Activated naive CD4-positive, alpha-beta T cell treated with anti-CD3 and anti-CD28 coated beads for 36 hours (primary cell): ENCODE measurements around the gene ZBTB9. TPM values are rescaled to one million over a fixed set of nuclear protein-coding genes. Genes with fewer than 3 reads are reported as not detected.
A peak's percentile ranks its signal among the peaks of the same experiment; 100 is the strongest.

ENCODE experiments used
- CTCF ChIA-PET: fragments of 350-600 bp; sonication (Branson Sonifier 250); formaldehyde crosslinking; loops from one replicate; lab custom pipeline; 2021; ENCODE audit warnings: antibody characterized with exemption; lab: Charles Lee
- DNase-seq: peaks from one replicate; pipeline ENCODE4 v3.0.0-alpha.2; 2020
- H3K27ac Mint-ChIP-seq: one replicate; pipeline ENCODE4 v1.8.0; 2021; ENCODE audit warnings: mild to moderate bottlenecking, mixed read lengths
- H3K27me3 Mint-ChIP-seq: one replicate; pipeline ENCODE4 v1.8.0; 2021; ENCODE audit warnings: low read depth, mixed read lengths
- H3K36me3 Mint-ChIP-seq: one replicate; pipeline ENCODE4 v1.8.0; 2021; ENCODE audit warnings: low read depth, mixed read lengths
- H3K4me1 Mint-ChIP-seq: one replicate; pipeline ENCODE4 v1.8.0; 2021; ENCODE audit warnings: low read depth, mixed read lengths
- H3K4me3 Mint-ChIP-seq: one replicate; pipeline ENCODE4 v1.8.0; 2021; ENCODE audit warnings: mild to moderate bottlenecking, moderate library complexity, mixed read lengths
- H3K9me3 Mint-ChIP-seq: one replicate; pipeline ENCODE4 v1.8.0; 2021; ENCODE audit warnings: mixed read lengths
- intact Hi-C: fragments of 100-400 bp; cut with micrococcal nuclease; formaldehyde crosslinking; loops from one replicate; pipeline ENCODE4 v1.15.1; 2023
- total RNA-seq, 2 experiments: library from RNA; stranded (reverse); gene quantifications; one replicate each; pipeline ENCODE4 v1.2.3, GENCODE V29; 2021

ZBTB9 gene
- total RNA-seq, 2 experiments from 2014 or later: 5.0 to 6.5 TPM

DNA sequence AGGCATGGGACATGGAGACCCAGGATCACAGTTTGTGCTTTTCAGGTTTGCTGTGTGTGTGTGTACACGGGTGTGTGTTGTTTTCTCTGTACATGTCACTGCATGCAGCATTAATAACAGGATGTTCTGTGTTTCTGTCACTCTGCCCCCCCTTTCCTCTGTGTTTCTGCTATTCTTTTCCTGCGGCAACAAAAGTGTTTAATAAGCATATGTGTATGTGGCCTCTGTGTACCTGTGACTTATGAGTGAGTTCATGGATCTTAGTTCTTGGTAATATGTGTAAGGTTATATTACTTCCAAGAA, 24.7 kb upstream of the ZBTB9 start:
- Mint-ChIP-seq H3K4me1 (peaks cover 68% of the 10 kb centered on the region), H3K27me3 (no peaks in the 10 kb centered on the region), H3K9me3 (no peaks in the 10 kb centered on the region), H3K36me3 (peaks cover 7% of the 10 kb centered on the region), H3K27ac (peak overlapping the region; percentile 82), H3K4me3 (peak overlapping the region; percentile 82)
- intact Hi-C loops: loop anchor here (2.0 to 5.0 kb wide), 3 partner anchors 13 to 263 kb away; no protein-coding TSS in a partner anchor
- DNase-seq: no peak
- CTCF ChIA-PET: interaction anchor here (1.2 to 2.2 kb wide), 3 partner anchors 14 to 160 kb away, joined by 3 to 7 read pairs (median 4); no protein-coding TSS in a partner anchor

DNA sequence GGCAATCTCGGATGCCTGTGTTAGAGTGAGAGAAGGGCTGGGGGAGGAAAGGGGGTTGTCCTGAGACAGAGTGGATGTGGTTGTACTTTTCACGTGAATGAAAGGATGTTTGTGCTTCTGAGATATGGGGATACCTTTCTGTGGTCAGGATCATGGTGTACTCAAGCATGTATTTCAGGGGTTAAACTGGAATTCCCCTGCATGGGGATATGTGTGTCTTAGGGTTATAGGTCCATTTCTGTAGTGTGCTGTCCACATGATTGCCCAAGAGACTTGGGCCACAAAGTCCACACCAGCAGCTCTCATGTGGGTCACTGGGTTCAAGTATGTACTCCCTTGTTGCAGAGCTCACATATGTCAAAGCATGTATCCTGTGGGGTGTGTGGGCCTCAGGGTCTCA, 24.0 kb upstream of the ZBTB9 start:
- Mint-ChIP-seq H3K4me3 (peak overlapping the region; percentile 67), H3K27me3 (no peaks in the 10 kb centered on the region), H3K27ac (peak overlapping the region; percentile 64), H3K4me1 (peaks cover 62% of the 10 kb centered on the region), H3K36me3 (peaks cover 9% of the 10 kb centered on the region), H3K9me3 (no peaks in the 10 kb centered on the region)
- CTCF ChIA-PET: interaction anchor here (0.6 to 2.2 kb wide), 3 partner anchors 11 to 159 kb away, joined by 3 to 7 read pairs (median 3); no protein-coding TSS in a partner anchor
- DNase-seq: no peak
- intact Hi-C loops: loop anchor here (2.0 kb wide), 2 partner anchors 14 to 140 kb away; no protein-coding TSS in a partner anchor

DNA sequence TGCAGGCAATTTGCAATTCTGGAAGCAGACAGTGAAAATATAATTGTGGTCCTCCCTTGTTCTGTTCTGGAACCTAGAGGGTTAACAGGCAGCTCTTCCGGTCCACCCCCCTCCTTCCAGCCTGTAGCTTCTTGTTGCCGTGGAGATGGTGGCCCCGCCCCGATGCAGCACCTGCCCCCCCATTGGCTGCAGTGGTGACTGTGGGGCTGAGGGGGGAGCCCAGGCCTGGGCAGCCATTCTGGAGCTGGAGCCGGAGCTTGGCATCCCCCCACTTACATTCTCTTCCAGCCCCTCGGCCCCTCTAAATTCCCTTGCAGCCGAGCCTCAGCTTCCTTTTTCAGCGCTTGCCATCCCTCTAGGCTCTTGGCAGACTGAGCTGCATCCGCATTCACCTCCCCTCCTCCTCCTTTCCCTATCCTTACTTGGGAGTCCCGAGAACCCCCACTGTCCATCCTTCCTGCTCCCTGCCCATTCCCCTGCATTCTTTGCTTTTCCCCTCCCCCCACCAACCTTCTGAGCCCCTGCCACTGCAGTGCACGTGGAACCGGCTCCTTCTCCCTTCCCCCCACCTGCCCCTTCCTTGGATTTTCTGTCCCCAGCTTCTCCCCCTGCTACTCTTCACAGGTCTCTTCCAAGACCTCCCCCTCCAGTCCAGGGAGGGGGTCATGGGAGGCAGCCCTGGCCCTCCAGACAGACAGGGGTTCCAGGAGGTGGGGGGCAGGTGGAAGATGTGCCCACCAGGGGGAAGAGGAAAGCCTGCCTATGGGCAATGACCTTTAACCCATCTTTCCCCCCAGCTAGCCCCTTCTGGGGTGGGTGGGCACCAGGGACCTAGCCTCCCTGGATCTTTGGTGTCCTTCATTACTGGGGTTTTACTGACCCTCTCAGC, 23.1 kb upstream of the ZBTB9 start:
- intact Hi-C loops: loop anchor here (1.0 to 2.0 kb wide), 3 partner anchors 14 to 140 kb away; partner anchors contain the start of gene ZBTB9
- peak overlapping the region; percentile 67 for H3K4me3 Mint-ChIP-seq
- H3K9me3 Mint-ChIP-seq: no peaks in the 10 kb centered on the region
- CTCF ChIA-PET: interaction anchor here (0.5 to 2.2 kb wide), 5 partner anchors 12 to 118 kb away, joined by 3 to 7 read pairs (median 3); partner anchors contain the start of genes CUTA and TAPBP
- peaks cover 13% of the 10 kb centered on the region for H3K36me3 Mint-ChIP-seq
- H3K27ac Mint-ChIP-seq: peak overlapping the region; percentile 64
- peaks cover 60% of the 10 kb centered on the region for H3K4me1 Mint-ChIP-seq
- no peaks in the 10 kb centered on the region for H3K27me3 Mint-ChIP-seq
- DNase-seq: peak; percentile 86

- H3K27me3 Mint-ChIP-seq: no peaks in the 10 kb centered on the region
- H3K36me3 Mint-ChIP-seq: peaks cover 15% of the 10 kb centered on the region
- no peak for DNase-seq
- peaks cover 55% of the 10 kb centered on the region for H3K4me1 Mint-ChIP-seq
- no peak overlapping the region for H3K27ac Mint-ChIP-seq
- H3K4me3 Mint-ChIP-seq: peak overlapping the region; percentile 42
- H3K9me3 Mint-ChIP-seq: no peaks in the 10 kb centered on the region
- CTCF ChIA-PET: no interaction called here
- intact Hi-C loops: loop anchor here (1.0 to 2.0 kb wide), 3 partner anchors 15 to 139 kb away; partner anchors contain the start of gene ZBTB9
Observed at GRCh38 chr6:33431880-33432541, 22.4 kb upstream of the ZBTB9 start.

DNA sequence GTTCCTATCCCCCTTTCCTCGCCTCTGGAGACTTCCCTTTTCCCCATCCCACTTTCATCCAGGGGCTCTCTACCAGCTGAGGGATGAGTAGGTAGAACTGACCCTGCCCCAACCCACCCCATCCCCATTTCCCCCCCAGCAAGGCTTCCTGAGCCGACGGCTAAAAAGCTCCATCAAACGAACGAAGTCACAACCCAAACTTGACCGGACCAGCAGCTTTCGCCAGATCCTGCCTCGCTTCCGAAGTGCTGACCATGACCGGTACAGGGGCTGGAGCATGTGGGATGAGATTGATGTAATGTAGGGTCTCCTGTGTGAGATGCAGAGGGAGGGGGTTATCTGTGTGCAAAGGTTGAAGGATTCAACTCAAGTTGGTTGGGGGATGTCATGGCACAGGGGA, 21.8 kb upstream of the ZBTB9 start:
- no peak overlapping the region for H3K27ac Mint-ChIP-seq
- CTCF ChIA-PET: no interaction called here
- H3K36me3 Mint-ChIP-seq: peaks cover 17% of the 10 kb centered on the region
- no peaks in the 10 kb centered on the region for H3K27me3 Mint-ChIP-seq
- no peak for DNase-seq
- peaks cover 49% of the 10 kb centered on the region for H3K4me1 Mint-ChIP-seq
- no peaks in the 10 kb centered on the region for H3K9me3 Mint-ChIP-seq
- H3K4me3 Mint-ChIP-seq: peak overlapping the region; percentile 42
- intact Hi-C loops: no loop called here

- peaks cover 17% of the 10 kb centered on the region for H3K36me3 Mint-ChIP-seq
- H3K27ac Mint-ChIP-seq: no peak overlapping the region
- H3K4me1 Mint-ChIP-seq: peaks cover 48% of the 10 kb centered on the region
- DNase-seq: no peak
- no peaks in the 10 kb centered on the region for H3K9me3 Mint-ChIP-seq
- intact Hi-C loops: no loop called here
- H3K27me3 Mint-ChIP-seq: no peaks in the 10 kb centered on the region
- CTCF ChIA-PET: no interaction called here
- H3K4me3 Mint-ChIP-seq: peak overlapping the region; percentile 20
Observed at GRCh38 chr6:33433001-33433543, 21.3 kb upstream of the ZBTB9 start.

DNA sequence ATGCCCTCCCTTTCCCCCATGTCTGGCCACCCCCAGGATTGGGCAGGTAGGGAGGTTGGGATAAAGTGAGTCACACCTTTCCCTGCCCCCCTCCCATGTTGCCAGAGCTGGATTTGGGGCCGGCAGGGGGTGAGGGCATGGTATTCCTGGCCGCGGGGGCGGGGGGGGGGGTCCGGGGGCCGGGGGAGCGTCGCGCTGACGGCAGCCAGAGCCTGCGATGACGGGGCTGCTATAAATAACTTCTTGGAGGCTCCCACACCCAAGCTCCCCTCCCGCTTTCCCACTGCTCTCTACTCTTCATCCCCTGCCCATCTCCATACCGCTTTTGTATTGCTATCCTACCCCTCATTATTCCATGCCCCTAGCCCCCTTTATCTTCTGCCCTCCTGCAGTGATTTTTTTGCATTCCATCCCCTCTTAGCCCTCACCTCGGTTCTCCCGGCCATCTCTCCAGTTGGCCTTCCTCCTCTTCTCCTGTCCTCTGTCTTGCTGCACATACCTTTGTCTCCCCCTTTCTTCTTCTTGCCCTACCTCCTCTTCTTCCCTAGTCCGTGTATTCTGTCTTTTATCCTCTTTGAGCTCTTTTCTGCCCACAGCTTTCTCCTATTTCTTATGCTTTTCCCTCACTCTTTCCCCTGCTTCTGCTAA, 20.7 kb upstream of the ZBTB9 start:
- Mint-ChIP-seq H3K36me3 (peaks cover 21% of the 10 kb centered on the region), H3K27me3 (no peaks in the 10 kb centered on the region), H3K9me3 (no peaks in the 10 kb centered on the region), H3K4me1 (peaks cover 44% of the 10 kb centered on the region), H3K4me3 (no peak overlapping the region), H3K27ac (no peak overlapping the region)
- intact Hi-C loops: no loop called here
- CTCF ChIA-PET: interaction anchor here (0.6 kb wide), 1 partner anchor 124 kb away, joined by 3 read pairs; no protein-coding TSS in a partner anchor
- no peak for DNase-seq

- no peak overlapping the region for H3K27ac Mint-ChIP-seq
- H3K4me1 Mint-ChIP-seq: peaks cover 31% of the 10 kb centered on the region
- H3K9me3 Mint-ChIP-seq: no peaks in the 10 kb centered on the region
- DNase-seq: no peak
- peaks cover 24% of the 10 kb centered on the region for H3K36me3 Mint-ChIP-seq
- intact Hi-C loops: no loop called here
- H3K27me3 Mint-ChIP-seq: no peaks in the 10 kb centered on the region
- CTCF ChIA-PET: no interaction called here
- H3K4me3 Mint-ChIP-seq: no peak overlapping the region
Observed at GRCh38 chr6:33434961-33435360, 19.4 kb upstream of the ZBTB9 start.

DNA sequence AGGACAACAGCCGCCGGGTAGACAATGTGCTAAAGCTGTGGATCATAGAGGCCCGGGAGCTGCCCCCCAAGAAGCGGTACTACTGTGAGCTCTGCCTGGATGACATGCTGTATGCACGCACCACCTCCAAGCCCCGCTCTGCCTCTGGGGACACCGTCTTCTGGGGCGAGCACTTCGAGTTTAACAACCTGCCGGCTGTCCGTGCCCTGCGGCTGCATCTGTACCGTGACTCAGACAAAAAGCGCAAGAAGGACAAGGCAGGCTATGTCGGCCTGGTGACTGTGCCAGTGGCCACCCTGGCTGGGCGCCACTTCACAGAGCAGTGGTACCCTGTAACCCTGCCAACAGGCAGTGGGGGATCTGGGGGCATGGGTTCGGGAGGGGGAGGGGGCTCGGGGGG, 16.7 kb upstream of the ZBTB9 start:
- no peak overlapping the region for H3K4me3 Mint-ChIP-seq
- CTCF ChIA-PET: interaction anchor here (1.5 kb wide), 1 partner anchor 95 kb away, joined by 4 read pairs; no protein-coding TSS in a partner anchor
- intact Hi-C loops: no loop called here
- no peak overlapping the region for H3K27ac Mint-ChIP-seq
- peaks cover 23% of the 10 kb centered on the region for H3K36me3 Mint-ChIP-seq
- no peaks in the 10 kb centered on the region for H3K27me3 Mint-ChIP-seq
- peaks cover 5% of the 10 kb centered on the region for H3K4me1 Mint-ChIP-seq
- H3K9me3 Mint-ChIP-seq: no peaks in the 10 kb centered on the region
- DNase-seq: no peak

DNA sequence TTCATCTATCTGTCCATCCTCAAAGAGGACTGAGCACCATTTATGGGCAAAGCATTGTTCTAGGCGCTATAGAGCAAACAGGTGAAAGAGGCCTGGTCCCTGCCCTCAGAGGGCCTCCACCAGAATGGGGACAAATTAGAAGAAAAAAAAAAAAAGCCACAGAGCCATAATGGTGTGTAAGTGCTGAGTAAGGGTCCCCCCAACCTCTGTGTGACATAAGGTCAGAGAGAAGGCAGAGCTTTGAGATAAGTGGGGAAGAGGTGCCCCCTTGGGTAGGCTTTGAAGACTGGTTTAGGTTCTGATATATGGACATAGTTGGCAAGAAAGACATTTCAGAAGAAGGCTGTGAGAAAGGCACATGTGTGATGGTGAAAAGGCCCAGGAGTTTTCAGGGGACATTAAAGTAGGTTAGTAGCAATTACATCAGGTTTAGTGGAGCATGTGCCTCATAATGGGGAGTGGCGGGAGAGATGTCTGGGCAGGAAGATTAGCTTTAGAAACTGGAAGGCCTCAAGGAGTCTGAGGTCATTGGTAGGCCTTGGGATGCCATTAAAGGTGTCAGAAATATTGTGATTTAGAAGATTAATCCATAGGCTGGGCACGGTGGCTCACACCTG, 15.3 kb upstream of the ZBTB9 start:
- CTCF ChIA-PET: interaction anchor here (0.8 kb wide), 1 partner anchor 141 kb away, joined by 3 read pairs; the partner anchor contains the start of gene BAK1
- Mint-ChIP-seq H3K9me3 (no peaks in the 10 kb centered on the region), H3K27me3 (no peaks in the 10 kb centered on the region), H3K4me1 (no peaks in the 10 kb centered on the region), H3K36me3 (peaks cover 18% of the 10 kb centered on the region), H3K4me3 (no peak overlapping the region), H3K27ac (no peak overlapping the region)
- no peak for DNase-seq
- intact Hi-C loops: no loop called here

DNA sequence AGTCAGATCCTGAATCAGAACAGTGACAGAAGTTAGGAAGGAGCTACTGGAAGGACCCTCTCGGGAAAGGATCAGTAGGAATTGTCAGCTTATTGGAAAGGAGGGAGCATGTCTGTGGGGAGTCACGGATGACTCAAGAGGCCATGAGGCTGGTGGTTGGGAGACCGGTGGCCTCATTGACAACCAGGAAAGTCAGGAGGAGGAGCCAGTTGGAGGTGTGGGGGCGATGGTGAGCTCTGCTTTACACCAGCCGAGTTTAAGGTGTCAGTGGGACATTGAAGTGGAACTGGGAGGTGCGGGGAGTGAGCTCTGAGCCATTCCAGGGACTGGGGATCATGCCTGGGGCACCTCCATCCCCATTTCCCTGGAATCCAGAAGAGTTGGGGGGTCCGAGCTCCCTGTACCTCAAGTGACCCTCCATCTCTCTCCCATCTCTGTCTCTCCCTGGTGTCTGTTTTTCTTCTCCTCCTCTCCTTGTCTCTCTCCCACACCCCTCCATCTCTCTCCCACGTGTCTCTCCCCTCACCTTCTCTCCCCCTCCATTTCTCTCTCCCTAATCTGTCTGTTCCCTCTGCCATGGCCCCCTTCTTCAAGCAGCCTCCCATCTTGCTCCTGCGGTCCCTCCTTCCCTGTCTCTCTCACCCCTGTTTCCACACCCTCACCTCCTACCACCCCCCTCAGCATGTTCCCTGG, 14.3 kb upstream of the ZBTB9 start:
- no peaks in the 10 kb centered on the region for H3K4me1 Mint-ChIP-seq
- CTCF ChIA-PET: interaction anchor here (0.6 to 0.8 kb wide), 2 partner anchors 140 to 1365 kb away, joined by 3 read pairs; partner anchors contain the start of gene BAK1
- H3K27ac Mint-ChIP-seq: no peak overlapping the region
- H3K9me3 Mint-ChIP-seq: no peaks in the 10 kb centered on the region
- intact Hi-C loops: no loop called here
- H3K4me3 Mint-ChIP-seq: no peak overlapping the region
- no peaks in the 10 kb centered on the region for H3K27me3 Mint-ChIP-seq
- DNase-seq: no peak
- H3K36me3 Mint-ChIP-seq: peaks cover 17% of the 10 kb centered on the region
